ENCODE data around the gene ALK. TPM values are rescaled to one million over a fixed set of nuclear protein-coding genes. Genes with fewer than 3 reads are reported as not detected.

ALK gene
- total RNA-seq, 1 experiment from 2014 or later, result not detected

GRCh38 chr2:29228947-29229346 lies 692.4 kb downstream of the ALK start:
- no peak overlapping the region for H3K23ac ChIP-seq (ENCODE audit: insufficient read length, low read depth, low read length)
- no peak overlapping the region for H3T11ph ChIP-seq (ENCODE audit: low read length)
- Mint-ChIP-seq H3K27ac (no peak overlapping the region; a peak in 1 of 7 replicates), H3K36me3 (ENCODE audit: insufficient read depth in 1 of 3, low read depth in 3 of 3) (no peaks in the 10 kb centered on the region), H3K27me3 (ENCODE audit: low read depth) (peaks cover 8% of the 10 kb centered on the region; the same call in 1 of the 2 replicates), H3K9me3 (no peaks in the 10 kb centered on the region), H3K4me1 (peaks cover 0 to 6% of the 10 kb centered on the region in 2 experiments; a peak in 1 of 4 replicates), H3K4me3 (no peak overlapping the region)
- H3K79me2 ChIP-seq (ENCODE audit: insufficient read depth, low read length), result no peaks in the 10 kb centered on the region
- H3K9me3 ChIP-seq (ENCODE audit: control insufficient read depth, low read depth, low read length), result no peaks in the 10 kb centered on the region
- no peak overlapping the region for H4K91ac ChIP-seq (ENCODE audit: insufficient read length, low read depth, low read length)
- H4K5ac ChIP-seq (ENCODE audit: insufficient read length, low read depth, low read length), result no peak overlapping the region
- H2AK5ac ChIP-seq (ENCODE audit: insufficient read length, low read length), result no peak overlapping the region
- H2BK15ac ChIP-seq (ENCODE audit: low read depth, low read length), result no peak overlapping the region
- TF ChIP-seq CTCF (conservative IDR thresholded peaks at IDR 0.05), result no peak
- H3K79me1 ChIP-seq (ENCODE audit: insufficient read depth, low read depth, low read length, poor library complexity, severe bottlenecking), result no peaks in the 10 kb centered on the region
- H3K4ac ChIP-seq (ENCODE audit: low read depth, low read length), result no peak overlapping the region
- H4K8ac ChIP-seq (replicated peaks; ENCODE audit: insufficient read length, low read depth, low read length), result no peak overlapping the region
- H3K9ac ChIP-seq (ENCODE audit: extremely low read depth, insufficient read length, low read length), result no peak overlapping the region
- no peak overlapping the region for H2BK12ac ChIP-seq (ENCODE audit: insufficient read length, low read depth, low read length)
- no peak overlapping the region for H3K18ac ChIP-seq (ENCODE audit: insufficient read length, low read depth, low read length)
- H3K4me1 ChIP-seq (ENCODE audit: insufficient read depth, low read length), result no peaks in the 10 kb centered on the region
- no peak overlapping the region for H2BK5ac ChIP-seq (ENCODE audit: insufficient read length, low read length)
- no peak overlapping the region for H2AFZ ChIP-seq (ENCODE audit: low read length)
- H3K27ac ChIP-seq (ENCODE audit: insufficient read length, low read depth, low read length), result no peak overlapping the region
- H3K23me2 ChIP-seq (ENCODE audit: insufficient read length, low read depth, low read length, poor library complexity, severe bottlenecking), result no peaks in the 10 kb centered on the region
- DNase-seq, result no peak
- no peak overlapping the region for H2BK20ac ChIP-seq (ENCODE audit: low read depth, low read length, poor library complexity, severe bottlenecking)
- H4K20me1 ChIP-seq (ENCODE audit: control insufficient read depth, insufficient read depth, insufficient read length), result no peaks in the 10 kb centered on the region
- no peak overlapping the region for H3K56ac ChIP-seq (ENCODE audit: insufficient read length, low read depth, low read length)
- no peak overlapping the region for H2BK120ac ChIP-seq (ENCODE audit: low read depth, low read length, poor library complexity, severe bottlenecking)
- WGBS (ENCODE audit: extremely low coverage, insufficient read length, low lambda C conversion rate), result no CpG with 5 or more reads among the region's 9 CpGs
- no peak overlapping the region for H3K4me2 ChIP-seq (ENCODE audit: insufficient read depth, insufficient read length, low read length)
- H3K14ac ChIP-seq (ENCODE audit: insufficient read depth, low read length), result no peak overlapping the region
- H3K27me3 ChIP-seq (ENCODE audit: insufficient read depth, low read length), result no peaks in the 10 kb centered on the region
